Adipose tissue (tissue), 3 donors: ENCODE data around the gene MFSD6L. TPM values are rescaled to one million over a fixed set of nuclear protein-coding genes. Genes with fewer than 3 reads are reported as not detected.

ENCODE experiments used
- H3K27ac ChIP-seq: one replicate; pipeline ENCODE4 v1.5.1; 2013; ENCODE audit warnings: low read depth, low read length
- WGBS, 3 donors: extraction: QIAGEN DNeasy Blood & Tissue Kit; methylation state at CpG; one replicate each; pipeline ENCODE4 v1.1.7; 2013; 5-methylcytosine and 5-hydroxymethylcytosine counted together
- polyA plus RNA-seq, 3 donors: library from polyadenylated mRNA; stranded (reverse); fragments of 200-250 nt; gene quantifications; one replicate each; pipeline ENCODE4 v1.2.3, GENCODE V29; 2013
- donor health status: healthy with polysubstance abuse.
- donor health status: Bipolar disorder and iron deficiency.
- donor health status: healthy.

Gene MFSD6L
- polyA plus RNA-seq, 3 donors, result 0.30 to 6.4 (median 0.34) TPM

GRCh38 chr17:8799570-8800212, 526 bp upstream of the MFSD6L start:
- no peak overlapping the region for H3K27ac ChIP-seq
- 39 to 63% (median 59%) methylated on average over 15 of the region's 15 CpGs for WGBS, 3 donors

GRCh38 chr17:8798176-8798845, 854 bp downstream of the MFSD6L start:
- WGBS, 3 donors, result 51 to 78% (median 75%) methylated on average over 23 of the region's 23 CpGs
- no peak overlapping the region for H3K27ac ChIP-seq

GRCh38 chr17:8797621-8798175, 1.5 kb downstream of the MFSD6L start:
- H3K27ac ChIP-seq, result no peak overlapping the region
- 87 to 89% (median 88%) methylated on average over 14 of the region's 14 CpGs for WGBS, 3 donors

DNA sequence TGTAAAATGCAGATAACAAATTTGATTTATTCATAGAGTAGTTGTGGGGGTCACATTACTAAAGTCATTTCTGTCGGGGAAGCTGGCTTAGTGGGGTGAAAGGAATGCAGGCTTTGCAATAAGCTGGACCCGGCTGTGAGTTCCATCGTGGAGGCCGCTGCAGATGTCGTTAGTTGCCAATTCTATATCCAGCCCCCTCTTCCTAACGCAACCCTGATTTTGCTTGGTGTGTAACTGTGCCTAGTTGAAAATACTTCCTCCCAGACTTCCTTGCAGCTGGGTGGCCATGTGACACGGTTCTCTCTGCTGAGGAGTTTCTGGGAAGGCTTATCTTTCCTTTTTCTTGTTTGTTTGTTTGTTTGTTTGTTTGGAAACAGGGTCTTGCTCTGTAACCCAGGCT, 4.5 kb downstream of the MFSD6L start:
- no peak overlapping the region for H3K27ac ChIP-seq
- WGBS, 3 donors, result 19 to 80% (median 20%) methylated on average over 7 of the region's 7 CpGs

DNA sequence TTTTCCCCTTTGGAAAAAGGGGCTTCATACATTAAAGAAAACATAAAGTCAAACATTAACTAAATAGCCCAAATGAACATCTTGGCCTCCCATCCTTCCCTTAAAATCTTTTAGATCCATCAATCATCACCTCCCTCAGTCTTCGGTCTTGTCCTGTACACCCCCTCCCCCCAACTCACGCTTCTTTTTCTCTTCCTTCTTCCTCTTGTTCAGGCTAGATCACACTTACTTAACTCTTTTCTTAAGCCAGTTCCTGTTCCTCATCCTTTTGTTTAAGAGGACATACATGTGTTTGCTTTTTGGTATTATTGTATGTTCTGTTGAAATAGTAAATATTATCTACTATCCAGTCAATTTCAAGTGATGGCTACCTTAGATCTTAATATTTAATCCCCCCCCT, 5.5 kb downstream of the MFSD6L start:
- no peak overlapping the region for H3K27ac ChIP-seq
- 28 to 71% (median 44%) methylated on average over 2 of the region's 2 CpGs for WGBS, 3 donors

DNA sequence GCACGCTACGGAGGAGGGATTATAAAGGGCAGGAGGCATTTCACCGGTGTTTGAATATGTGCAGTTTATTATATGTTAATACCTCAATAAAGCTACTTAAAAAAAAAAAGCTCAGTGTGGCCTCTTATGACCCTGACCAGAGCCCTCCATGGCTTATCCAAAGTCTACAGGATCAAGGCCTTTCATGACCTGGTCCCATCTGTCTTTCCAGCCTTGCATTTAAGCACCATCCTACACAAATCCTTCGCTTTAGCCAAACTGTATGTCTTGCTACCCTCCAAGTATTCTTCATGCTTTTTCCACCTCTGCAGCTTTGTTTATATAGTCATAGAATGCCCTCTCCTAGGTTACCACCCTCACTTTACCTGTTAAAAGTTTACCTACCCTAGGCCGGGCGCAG, 6.5 kb downstream of the MFSD6L start:
- H3K27ac ChIP-seq, result no peak overlapping the region
- 65 to 84% (median 83%) methylated on average over 6 of the region's 6 CpGs for WGBS, 3 donors

DNA sequence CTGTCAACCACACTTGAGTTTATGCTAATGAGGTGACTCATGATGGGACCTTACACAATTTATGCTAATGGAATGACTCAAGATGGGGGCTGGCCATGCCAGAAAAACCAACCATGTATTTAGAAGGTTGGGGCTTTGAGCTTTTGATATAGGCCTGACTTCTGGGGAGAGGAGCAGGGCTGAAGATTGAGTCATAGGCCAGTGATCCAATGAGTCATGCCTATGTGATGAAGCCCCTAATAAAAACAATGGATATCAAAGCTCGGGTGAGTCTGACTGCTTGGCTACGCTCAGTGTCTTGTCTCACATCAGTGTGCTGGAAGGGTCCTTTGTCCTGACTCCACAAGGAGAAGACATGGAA, 7.3 kb downstream of the MFSD6L start:
- WGBS, 3 donors, result 81 to 94% (median 90%) methylated on average over 2 of the region's 2 CpGs

GRCh38 chr17:8791248-8791909, 7.8 kb downstream of the MFSD6L start:
- WGBS, 3 donors, result 81 to 90% (median 89%) methylated on average over 4 of the region's 4 CpGs
- no peak overlapping the region for H3K27ac ChIP-seq

More for the DNA sequence above, 7.3 kb downstream of the MFSD6L start:
- H3K27ac ChIP-seq, result no peak overlapping the region

GRCh38 chr17:8789743-8790142, 9.4 kb downstream of the MFSD6L start:
- WGBS, 3 donors, result 66 to 75% (median 68%) methylated on average over 10 of the region's 10 CpGs
- H3K27ac ChIP-seq, result no peak overlapping the region

GRCh38 chr17:8788998-8789397, 10.2 kb downstream of the MFSD6L start:
- 70 to 87% (median 74%) methylated on average over 2 of the region's 2 CpGs for WGBS, 3 donors
- H3K27ac ChIP-seq, result no peak overlapping the region

- 29 to 30% (median 29%) methylated on average over 19 of the region's 19 CpGs for WGBS, 3 donors
- H3K27ac ChIP-seq, result no peak overlapping the region
These were observed 13.4 kb downstream of the MFSD6L start for GRCh38 chr17:8785547-8786413.

GRCh38 chr17:8782176-8782575, 17.0 kb downstream of the MFSD6L start:
- no peak overlapping the region for H3K27ac ChIP-seq
- WGBS, 3 donors, result 81 to 100% (median 86%) methylated on average over 1 of the region's 1 CpG

- no peak overlapping the region for H3K27ac ChIP-seq
- WGBS, 3 donors, result 78 to 85% (median 79%) methylated on average over 4 of the region's 4 CpGs
These were observed 17.4 kb downstream of the MFSD6L start for GRCh38 chr17:8781776-8782175.

DNA sequence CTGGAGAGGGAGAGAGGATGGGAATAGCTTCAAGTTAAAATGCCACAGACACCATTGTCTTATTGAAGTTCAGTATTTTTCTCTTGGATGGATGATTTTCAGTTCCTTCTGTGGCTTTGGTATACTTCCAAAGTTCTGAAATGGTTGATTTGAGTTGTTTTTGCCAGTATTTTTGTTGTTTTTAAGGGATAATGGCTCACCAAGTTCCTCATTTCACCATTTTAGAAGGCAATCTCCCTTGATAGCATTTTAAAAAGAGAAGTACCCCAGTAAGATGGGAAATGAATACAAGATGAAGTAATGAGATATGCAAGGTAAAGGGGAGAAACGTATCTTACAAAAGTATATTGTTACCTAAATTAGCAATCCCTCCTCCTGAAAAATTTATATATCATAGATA, 22.3 kb downstream of the MFSD6L start:
- no peak overlapping the region for H3K27ac ChIP-seq
- 46 to 87% (median 50%) methylated on average over 1 of the region's 1 CpG for WGBS, 3 donors

GRCh38 chr17:8776248-8776647, 22.9 kb downstream of the MFSD6L start:
- no peak overlapping the region for H3K27ac ChIP-seq

DNA sequence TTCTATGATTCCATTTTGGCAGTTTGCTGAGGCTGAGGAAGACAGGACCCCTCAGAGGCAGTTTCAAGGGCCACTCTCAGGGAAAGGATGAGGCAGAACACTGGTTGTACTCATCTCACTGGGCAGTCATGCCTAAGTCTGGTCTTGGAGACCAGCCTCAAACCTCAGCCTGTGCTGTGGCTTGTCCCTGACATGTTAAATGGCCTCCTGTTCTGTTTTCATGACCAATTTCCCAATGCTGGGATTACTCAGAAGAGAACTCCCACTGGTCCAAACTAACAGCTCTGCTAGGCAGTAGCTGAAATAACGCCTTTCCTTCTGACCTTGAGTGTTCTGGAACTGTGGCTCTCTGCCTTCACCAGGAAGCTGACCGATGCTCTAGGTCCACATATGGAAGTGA, 32.4 kb downstream of the MFSD6L start:
- no peak overlapping the region for H3K27ac ChIP-seq
- WGBS, 3 donors, result 80 to 83% (median 80%) methylated on average over 2 of the region's 2 CpGs

- H3K27ac ChIP-seq, result no peak overlapping the region
- WGBS, 3 donors, result 82 to 87% (median 84%) methylated on average over 8 of the region's 8 CpGs
These were observed 37.2 kb downstream of the MFSD6L start for GRCh38 chr17:8762012-8762411.

GRCh38 chr17:8758137-8758596, 41.0 kb downstream of the MFSD6L start, which contains the start of gene SPDYE4:
Gene SPDYE4, minus strand, starts transcription at chr17:8758546. Its CDS starts 164 bp downstream, at chr17:8758382.
- WGBS, 3 donors, result 91 to 94% (median 93%) methylated on average over 15 of the region's 15 CpGs
- no peak within 1 kb of the TSS for H3K27ac ChIP-seq
